HCT116 (cell line): ENCODE data around the gene TK1. TPM values are rescaled to one million over a fixed set of nuclear protein-coding genes. Genes with fewer than 3 reads are reported as not detected.

Experiments used
- ATAC-seq: fragments of 200-7000 bp; cut with Tn5 transposase; 2 replicates; pipeline ENCODE4 v1.9.1; 2020; ENCODE audit warnings: mild to moderate bottlenecking, moderate library complexity
- BruUV-seq: library from RNA; stranded (reverse); fragments of 400-500 nt; replicated peaks from 2 replicates; lab custom pipeline; 2021; lab: Mats Ljungman, UMichigan
- CTCF ChIA-PET: fragments of 300-600 bp; sonication (Branson Sonifier 250); formaldehyde crosslinking; loops from one replicate; lab custom pipeline; 2021; ENCODE audit warnings: antibody characterized with exemption; lab: Charles Lee
- POLR2A ChIA-PET: fragments of 300-600, 350-600 bp; sonication (Branson Sonifier 250); formaldehyde crosslinking; loops from one replicate; lab custom pipeline; 2021; ENCODE audit warnings: antibody characterized with exemption; lab: Charles Lee
- RAD21 ChIA-PET, 2 experiments: fragments of 300-600 bp; sonication (Branson Sonifier 250); formaldehyde crosslinking; loops; one replicate each; lab custom pipeline; 2023; ENCODE audit warnings: low total read pairs in 2 of 2; ENCODE audit not compliant: uncharacterized antibody in 2 of 2, unreplicated experiment in 2 of 2, low non-redundant PET in 1 of 2; lab: Charles Lee
- DNase-seq: peaks from one replicate; pipeline ENCODE4 v3.0.0-alpha.2; 2010; ENCODE audit warnings: low read depth, low spot score
- H2AFZ ChIP-seq: fragments of 200-600 bp; shearing (Covaris generic), sonication (generic); 2 replicates; pipeline ENCODE4 v1.6.1; 2017; ENCODE audit warnings: low read depth, mixed run types, mixed read lengths, antibody characterized with exemption, low read length; ENCODE audit not compliant: poor library complexity, severe bottlenecking
- H3K27ac ChIP-seq: 2 replicates; pipeline ENCODE4 v1.5.1; 2012; ENCODE audit warnings: low read depth, low read length
- H3K27me3 ChIP-seq: fragments of 200-600 bp; sonication (generic); 2 replicates; pipeline ENCODE4 v1.6.1; 2016; ENCODE audit warnings: mixed run types, low read length, mixed read lengths; ENCODE audit not compliant: insufficient read depth
- H3K36me3 ChIP-seq, 2 experiments: fragments of 200-500 bp in 1 of 2; fragments of 200-600 bp in 1 of 2; sonication (Bioruptor generic) in 1 of 2; sonication (generic) in 1 of 2; 2 replicates each; pipeline versions ENCODE4 v1.5.1 to v1.6.1; 2014 to 2016; ENCODE audit warnings: low read length in 2 of 2, inconsistent platforms in 1 of 2, mixed read lengths in 1 of 2, mixed run types in 1 of 2; ENCODE audit not compliant: insufficient read depth in 2 of 2, control insufficient read depth in 1 of 2
- H3K4me1 ChIP-seq, 2 experiments: fragments of 200-600 bp in 1 of 2; sonication (generic) in 1 of 2; 2 replicates each; pipeline versions ENCODE4 v1.5.1 to v1.6.1; 2012 to 2017; ENCODE audit warnings: low read length in 2 of 2, inconsistent platforms in 1 of 2, mild to moderate bottlenecking in 1 of 2, mixed read lengths in 1 of 2, mixed run types in 1 of 2, moderate library complexity in 1 of 2; ENCODE audit not compliant: insufficient read depth in 2 of 2, control insufficient read depth in 1 of 2
- H3K4me2 ChIP-seq: fragments of 200-600 bp; sonication (generic); 2 replicates; pipeline ENCODE4 v1.6.1; 2017; ENCODE audit warnings: mixed run types, low read length, mixed read lengths
- H3K4me3 ChIP-seq, 2 experiments: fragments of 200-600 bp in 1 of 2; sonication (generic) in 1 of 2; replicated peaks in 1 of 2; 2 replicates each; pipeline ENCODE4 v1.5.1; 2011 to 2016; ENCODE audit warnings: low read length in 2 of 2, control low read depth in 1 of 2, low read depth in 1 of 2, mild to moderate bottlenecking in 1 of 2, mixed read lengths in 1 of 2, mixed run types in 1 of 2
- H3K79me2 ChIP-seq: fragments of 200-600 bp; sonication (generic); 2 replicates; pipeline ENCODE4 v1.6.1; 2017; ENCODE audit warnings: mild to moderate bottlenecking, mixed run types, low read length, moderate library complexity, mixed read lengths; ENCODE audit not compliant: insufficient read depth
- H3K9ac ChIP-seq: fragments of 200-600 bp; sonication (generic); 2 replicates; pipeline ENCODE4 v1.6.1; 2016; ENCODE audit warnings: low read length, mixed read lengths
- H3K9me2 ChIP-seq: fragments of 200-600 bp; sonication (generic), shearing (Covaris generic); 2 replicates; pipeline ENCODE4 v1.6.1; 2017; ENCODE audit warnings: mixed run types, mild to moderate bottlenecking, moderate library complexity; ENCODE audit not compliant: insufficient read depth
- H3K9me3 ChIP-seq, 2 experiments: fragments of 200-500 bp in 1 of 2; fragments of 200-600 bp in 1 of 2; sonication (Bioruptor generic) in 1 of 2; sonication (generic) in 1 of 2; 2 replicates each; pipeline ENCODE4 v1.6.1; 2014 to 2017; ENCODE audit warnings: low read length in 2 of 2, mixed read lengths in 2 of 2, inconsistent platforms in 1 of 2, low read depth in 1 of 2, mild to moderate bottlenecking in 1 of 2, mixed run types in 1 of 2, moderate library complexity in 1 of 2; ENCODE audit not compliant: control insufficient read depth in 1 of 2, insufficient read depth in 1 of 2
- H4K20me1 ChIP-seq: fragments of 200-600 bp; sonication (generic), shearing (Covaris generic); 2 replicates; pipeline ENCODE4 v1.6.1; 2017; ENCODE audit warnings: mixed run types, mild to moderate bottlenecking, moderate library complexity; ENCODE audit not compliant: insufficient read depth
- CBX3 ChIP-seq: IDR thresholded peaks from 2 replicates; pipeline ENCODE4 v1.6.1; 2012; ENCODE audit warnings: low read depth
- CEBPB ChIP-seq: IDR thresholded peaks from 2 replicates; pipeline ENCODE4 v1.6.1; 2012; ENCODE audit warnings: low read depth
- CTCF ChIP-seq, 3 experiments: fragments of 200-600 bp in 1 of 3; sonication (generic) in 1 of 3; IDR thresholded peaks in 2 of 3; conservative IDR thresholded peaks in 1 of 3; 2 replicates each; pipeline ENCODE4 v1.5.1; 2012 to 2017; ENCODE audit warnings: low read depth in 2 of 3, low read length in 2 of 3, antibody characterized with exemption in 1 of 3, borderline replicate concordance in 1 of 3, control low read depth in 1 of 3, mild to moderate bottlenecking in 1 of 3, mixed read lengths in 1 of 3, mixed run types in 1 of 3, moderate library complexity in 1 of 3; ENCODE audit not compliant: insufficient read depth in 1 of 3
- EGR1 ChIP-seq: IDR thresholded peaks from 2 replicates; pipeline ENCODE4 v1.6.1; 2012; ENCODE audit warnings: low read depth
- ELF1 ChIP-seq: IDR thresholded peaks from 2 replicates; pipeline ENCODE4 v1.6.1; 2012; ENCODE audit warnings: low read depth, borderline replicate concordance
- EZH2 ChIP-seq: fragments of 200-600 bp; sonication (generic); IDR thresholded peaks from 2 replicates; pipeline ENCODE4 v1.6.1; 2017; ENCODE audit warnings: antibody characterized with exemption, mixed run types
- EZH2phosphoT487 ChIP-seq: fragments of 200-600 bp; IDR thresholded peaks from 2 replicates; pipeline ENCODE4 v1.6.1; 2018; ENCODE audit warnings: antibody characterized with exemption, borderline replicate concordance
- FOSL1 ChIP-seq: IDR thresholded peaks from 2 replicates; pipeline ENCODE4 v1.6.1; 2012; ENCODE audit warnings: low read depth
- JUND ChIP-seq: IDR thresholded peaks from 2 replicates; pipeline ENCODE4 v1.6.1; 2012
- POLR2A ChIP-seq: IDR thresholded peaks from 2 replicates; pipeline ENCODE4 v1.7.0; 2011; ENCODE audit warnings: borderline replicate concordance; ENCODE audit not compliant: insufficient read depth, insufficient read length; ENCODE audit errors: extremely low read depth
- REST ChIP-seq: IDR thresholded peaks from 2 replicates; pipeline ENCODE4 v1.6.1; 2012; ENCODE audit warnings: low read depth
- SIN3A ChIP-seq: IDR thresholded peaks from 2 replicates; pipeline ENCODE4 v1.6.1; 2012; ENCODE audit warnings: low read depth
- SP1 ChIP-seq: IDR thresholded peaks from 2 replicates; pipeline ENCODE4 v1.6.1; 2012; ENCODE audit warnings: low read depth
- ZBTB33 ChIP-seq: IDR thresholded peaks from 2 replicates; pipeline ENCODE4 v1.6.1; 2011; ENCODE audit warnings: mild to moderate bottlenecking, low read length, moderate library complexity; ENCODE audit not compliant: insufficient replicate concordance; ENCODE audit errors: extremely low read depth
- intact Hi-C: fragments of 100-400 bp; cut with micrococcal nuclease; formaldehyde crosslinking; loops from 2 replicates; pipeline ENCODE4 v1.10.0; 2022
- total RNA-seq: library from RNA; stranded (reverse); gene quantifications from one replicate; pipeline ENCODE4 v1.2.1, GENCODE V29; 2021; ENCODE audit not compliant: unreplicated experiment
- TF ChIP-seq, protein P1 (sequence below): IDR thresholded peaks from 2 replicates; pipeline ENCODE4 v1.6.1; 2012

TK1 gene
- total RNA-seq, 1 experiment from 2014 or later: 315 TPM

DNA sequence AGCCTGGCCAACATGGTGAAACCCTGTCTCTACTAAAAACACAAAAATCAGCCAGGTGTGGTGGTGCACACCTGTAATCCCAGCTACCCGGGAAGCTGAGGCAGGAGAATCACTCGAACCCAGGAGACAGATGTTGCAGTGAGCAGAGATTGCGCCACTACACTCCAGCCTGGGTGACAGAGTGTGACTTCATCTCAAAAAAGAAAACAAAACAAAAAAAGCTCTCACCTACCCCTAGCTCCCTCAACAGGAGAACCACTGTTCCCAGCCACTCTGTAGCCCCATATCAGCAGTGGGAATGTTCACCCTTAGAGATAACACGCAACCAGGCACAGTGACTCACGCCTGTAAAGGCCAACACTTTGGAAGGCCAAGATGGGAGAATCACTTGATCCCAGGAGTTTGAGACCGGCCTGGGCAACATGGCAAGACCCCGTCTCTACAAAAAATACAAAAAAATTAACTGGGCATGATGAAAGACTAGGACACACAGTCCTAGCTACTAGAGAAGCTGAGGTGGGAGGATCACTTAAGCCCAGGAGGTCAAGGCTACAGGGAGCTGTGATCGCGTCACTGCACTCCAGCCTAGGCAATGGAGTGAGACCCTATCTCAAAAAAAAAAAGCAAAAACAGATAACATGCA is 50.9 kb downstream of the TK1 start (continued):
- TF ChIP-seq ZBTB33: no peak
- TF ChIP-seq CEBPB: no peak
- TF ChIP-seq EZH2: no peak
- no peak for TF ChIP-seq CTCF (IDR thresholded peaks at IDR 0.05 in 2 of 3, conservative IDR thresholded peaks at IDR 0.05 in 1 of 3; ENCODE audit: borderline replicate concordance in 1 of 3, insufficient read depth in 1 of 3, low read depth in 2 of 3, low read length in 2 of 3)
- TF ChIP-seq, protein P1, sequence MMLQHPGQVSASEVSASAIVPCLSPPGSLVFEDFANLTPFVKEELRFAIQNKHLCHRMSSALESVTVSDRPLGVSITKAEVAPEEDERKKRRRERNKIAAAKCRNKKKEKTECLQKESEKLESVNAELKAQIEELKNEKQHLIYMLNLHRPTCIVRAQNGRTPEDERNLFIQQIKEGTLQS: no peak
- no peak for TF ChIP-seq EZH2phosphoT487
- no peak for TF ChIP-seq SP1
- TF ChIP-seq CBX3: no peak

DNA sequence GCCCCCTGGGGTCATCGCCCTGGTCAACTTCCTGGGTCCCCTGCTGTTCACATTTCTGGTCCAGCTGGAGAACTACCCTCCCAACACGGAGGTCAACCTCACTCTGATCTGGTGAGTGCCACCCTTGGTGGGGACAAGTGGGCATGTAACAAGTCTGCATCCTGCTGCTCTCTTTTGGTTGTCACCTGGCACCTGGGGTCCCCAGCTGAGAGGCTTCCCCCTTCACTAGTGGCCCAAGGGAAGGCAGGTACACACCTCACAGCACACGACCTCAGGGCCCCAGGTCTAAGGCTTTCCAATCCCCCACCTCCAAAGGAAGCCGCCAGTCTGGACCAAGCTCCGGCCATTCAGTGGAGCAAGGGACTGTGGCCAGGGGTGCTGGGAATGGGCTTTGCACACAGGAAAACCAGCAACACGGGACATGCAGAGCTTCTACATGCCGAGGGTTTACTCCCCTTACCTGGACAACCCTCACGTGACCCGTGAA is 51.9 kb downstream of the TK1 start:
- Histone ChIP-seq H2AFZ (no peak overlapping the region), H3K27ac (no peak overlapping the region), H3K4me2 (no peak overlapping the region; the same call in 1 of the 2 replicates), H3K36me3 (no peaks in the 10 kb centered on the region), H3K9me2 (no peaks in the 10 kb centered on the region), H3K9me3 (no peaks in the 10 kb centered on the region), H3K9ac (no peak overlapping the region), H3K4me1 (peaks cover 41 to 76% of the 10 kb centered on the region in 2 experiments), H3K27me3 (no peaks in the 10 kb centered on the region), H3K4me3 (no peak overlapping the region), H3K79me2 (no peaks in the 10 kb centered on the region), H4K20me1 (no peaks in the 10 kb centered on the region)
- CTCF ChIA-PET: interaction anchor here (0.9 to 2.1 kb wide), 4 partner anchors 10 to 64 kb away, joined by 3 to 8 read pairs (median 4); no protein-coding TSS in a partner anchor
- no peak for ATAC-seq
- RAD21 ChIA-PET: no interaction called here
- no peak for DNase-seq
- POLR2A ChIA-PET: interaction anchor here (1.3 to 1.6 kb wide), 2 partner anchors 41 to 52 kb away, joined by 3 to 5 read pairs; partner anchors contain the start of genes AFMID and TK1
- intact Hi-C loops: loop anchor here (1.0 kb wide), 1 partner anchor 116 kb away; no protein-coding TSS in a partner anchor
- BruUV-seq: no TSS peak
- TF ChIP-seq ELF1: no peak
- no peak for TF ChIP-seq EGR1
- no peak for TF ChIP-seq EZH2
- TF ChIP-seq CEBPB: no peak
- no peak for TF ChIP-seq CBX3
- TF ChIP-seq JUND: no peak
- TF ChIP-seq, protein P1: no peak
- TF ChIP-seq REST: no peak
- TF ChIP-seq FOSL1: no peak
- no peak for TF ChIP-seq POLR2A
- no peak for TF ChIP-seq SIN3A
